Measurements from ENCODE around the gene RAMP1. TPM values are rescaled to one million over a fixed set of nuclear protein-coding genes. Genes with fewer than 3 reads are reported as not detected.

Gene RAMP1
- total RNA-seq, 1 experiment from 2014 or later: 0.63 TPM

DNA sequence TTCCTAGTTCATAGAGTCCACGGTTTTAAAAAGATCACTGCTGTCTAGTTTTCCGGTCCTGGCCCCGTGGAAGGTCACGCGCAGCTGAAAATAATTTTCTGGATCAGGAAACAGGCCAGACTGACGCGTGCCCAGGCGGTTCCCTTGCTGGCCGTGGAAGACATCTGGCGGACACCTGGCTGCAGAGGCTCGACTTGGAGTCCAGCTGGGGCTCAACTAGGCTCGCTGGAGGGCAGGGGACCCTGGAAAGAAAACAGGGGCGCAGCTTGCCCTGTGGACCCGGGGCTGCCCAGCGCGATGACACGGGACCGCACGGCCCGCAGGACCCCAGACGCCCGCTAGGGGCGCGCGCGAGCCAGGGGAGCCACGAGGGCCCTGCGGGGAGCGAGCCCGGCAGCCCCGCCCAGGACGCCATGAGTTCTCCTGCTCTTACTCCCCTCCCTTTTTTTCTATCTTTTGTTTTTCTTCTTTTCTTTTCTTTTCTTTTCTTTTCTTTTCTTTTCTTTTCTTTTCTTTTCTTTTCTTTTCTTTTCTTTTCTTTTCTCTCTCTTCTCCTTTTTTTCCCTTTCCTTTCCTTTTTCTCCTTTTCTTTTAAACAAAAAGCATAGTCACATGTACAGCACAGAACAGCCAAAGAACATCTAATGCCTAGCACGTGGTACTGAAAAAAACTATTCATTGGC is 64.2 kb downstream of the RAMP1 start:
- Histone ChIP-seq H3K23me2 (ENCODE audit: insufficient read length, low read depth, low read length, poor library complexity, severe bottlenecking) (no peaks in the 10 kb centered on the region), H2BK5ac (ENCODE audit: insufficient read length, low read length) (no peak overlapping the region), H3K4me1 (ENCODE audit: insufficient read depth, low read length) (no peaks in the 10 kb centered on the region), H2BK15ac (ENCODE audit: low read depth, low read length) (no peak overlapping the region), H3K23ac (ENCODE audit: insufficient read length, low read depth, low read length) (no peak overlapping the region), H4K91ac (ENCODE audit: insufficient read length, low read depth, low read length) (no peak overlapping the region), H3K4ac (ENCODE audit: low read depth, low read length) (no peak overlapping the region), H3K18ac (ENCODE audit: insufficient read length, low read depth, low read length) (no peak overlapping the region), H3K27ac (ENCODE audit: insufficient read length, low read depth, low read length) (no peak overlapping the region), H3K79me2 (ENCODE audit: insufficient read depth, low read length) (no peaks in the 10 kb centered on the region), H2AFZ (ENCODE audit: low read length) (no peak overlapping the region), H2AK5ac (ENCODE audit: insufficient read length, low read length) (no peak overlapping the region), H4K8ac (replicated peaks; ENCODE audit: insufficient read length, low read depth, low read length) (no peak overlapping the region), H3K56ac (ENCODE audit: insufficient read length, low read depth, low read length) (no peak overlapping the region), H3K4me2 (ENCODE audit: insufficient read depth, insufficient read length, low read length) (no peak overlapping the region), H2BK12ac (ENCODE audit: insufficient read length, low read depth, low read length) (no peak overlapping the region), H3K14ac (ENCODE audit: insufficient read depth, low read length) (no peak overlapping the region; the same call in 1 of the 2 replicates), H3T11ph (ENCODE audit: low read length) (no peak overlapping the region), H3K9me3 (ENCODE audit: control insufficient read depth, low read depth, low read length) (no peaks in the 10 kb centered on the region), H2BK120ac (ENCODE audit: low read depth, low read length, poor library complexity, severe bottlenecking) (no peak overlapping the region), H2BK20ac (ENCODE audit: low read depth, low read length, poor library complexity, severe bottlenecking) (no peak overlapping the region), H3K79me1 (ENCODE audit: insufficient read depth, low read depth, low read length, poor library complexity, severe bottlenecking) (no peaks in the 10 kb centered on the region), H4K5ac (ENCODE audit: insufficient read length, low read depth, low read length) (no peak overlapping the region), H4K20me1 (ENCODE audit: control insufficient read depth, insufficient read depth, insufficient read length) (no peaks in the 10 kb centered on the region), H3K9ac (ENCODE audit: extremely low read depth, insufficient read length, low read length) (no peak overlapping the region), H3K27me3 (ENCODE audit: insufficient read depth, low read length) (no peaks in the 10 kb centered on the region)
- Mint-ChIP-seq H3K9me3 (peaks cover 0 to 1% of the 10 kb centered on the region in 2 experiments; a peak in 1 of 5 replicates), H3K4me3 (no peak overlapping the region), H3K4me1 (peaks cover 4 to 9% of the 10 kb centered on the region in 2 experiments), H3K27ac (no peak overlapping the region), H3K36me3 (ENCODE audit: insufficient read depth in 1 of 3, low read depth in 3 of 3) (no peaks in the 10 kb centered on the region), H3K27me3 (ENCODE audit: low read depth) (peaks cover 30% of the 10 kb centered on the region)
- WGBS (ENCODE audit: extremely low coverage, insufficient read length, low lambda C conversion rate): no CpG with 5 or more reads among the region's 33 CpGs
- peak; percentile 80 for DNase-seq
- TF ChIP-seq CTCF (conservative IDR thresholded peaks at IDR 0.05): peak; percentile 100

Data from H9 (cell line).